ENCODE results near the gene WHRN.

Gene WHRN

GRCh38 chr9:114405294-114406034, 99.8 kb downstream of the WHRN start:
- in situ Hi-C loops (cut with MboI; ENCODE audit: low sequenced_read_pairs), result loop anchor here (25.0 kb wide), 2 partner anchors 257 to 507 kb away; partner anchors contain the start of gene TEX53

- in situ Hi-C loops (cut with MboI; ENCODE audit: low sequenced_read_pairs), result loop anchor here (25.0 kb wide), 2 partner anchors 258 to 508 kb away; partner anchors contain the start of gene TEX53
These were observed 100.7 kb downstream of the WHRN start for GRCh38 chr9:114404531-114404930.

GRCh38 chr9:114403153-114403756, 102.0 kb downstream of the WHRN start:
- in situ Hi-C loops (cut with MboI; ENCODE audit: low sequenced_read_pairs), result loop anchor here (25.0 kb wide), 2 partner anchors 259 to 509 kb away; partner anchors contain the start of gene TEX53

- in situ Hi-C loops (cut with MboI; ENCODE audit: low sequenced_read_pairs), result loop anchor here (25.0 kb wide), 2 partner anchors 261 to 511 kb away; partner anchors contain the start of gene TEX53
These were observed 103.9 kb downstream of the WHRN start for GRCh38 chr9:114401344-114401743.

- in situ Hi-C loops (cut with MboI; ENCODE audit: low sequenced_read_pairs), result loop anchor here (25.0 kb wide), 2 partner anchors 262 to 512 kb away; partner anchors contain the start of gene TEX53
These were observed 104.5 kb downstream of the WHRN start for GRCh38 chr9:114400772-114401171.

- in situ Hi-C loops (cut with MboI; ENCODE audit: low sequenced_read_pairs), result loop anchor here (25.0 kb wide), 2 partner anchors 262 to 512 kb away; partner anchors contain the start of gene TEX53
These were observed 105.1 kb downstream of the WHRN start for GRCh38 chr9:114400219-114400618.

GRCh38 chr9:114399381-114399780, 105.9 kb downstream of the WHRN start:
- in situ Hi-C loops (cut with MboI; ENCODE audit: low sequenced_read_pairs), result no loop called here

GRCh38 chr9:114397848-114398605, 107.2 kb downstream of the WHRN start:
- in situ Hi-C loops (cut with MboI; ENCODE audit: low sequenced_read_pairs), result no loop called here

- in situ Hi-C loops (cut with MboI; ENCODE audit: low sequenced_read_pairs), result no loop called here
These were observed 107.9 kb downstream of the WHRN start for GRCh38 chr9:114397219-114397847.

GRCh38 chr9:114396558-114397218, 108.6 kb downstream of the WHRN start:
- in situ Hi-C loops (cut with MboI; ENCODE audit: low sequenced_read_pairs), result no loop called here

GRCh38 chr9:114395768-114396167, 109.5 kb downstream of the WHRN start:
- in situ Hi-C loops (cut with MboI; ENCODE audit: low sequenced_read_pairs), result no loop called here

GRCh38 chr9:114395334-114395617, 110.0 kb downstream of the WHRN start:
- in situ Hi-C loops (cut with MboI; ENCODE audit: low sequenced_read_pairs), result no loop called here

- in situ Hi-C loops (cut with MboI; ENCODE audit: low sequenced_read_pairs), result no loop called here
These were observed 110.5 kb downstream of the WHRN start for GRCh38 chr9:114394523-114395333.

- in situ Hi-C loops (cut with MboI; ENCODE audit: low sequenced_read_pairs), result no loop called here
These were observed 112.5 kb downstream of the WHRN start for GRCh38 chr9:114392749-114393112.

GRCh38 chr9:114390952-114391351, 114.3 kb downstream of the WHRN start:
- in situ Hi-C loops (cut with MboI; ENCODE audit: low sequenced_read_pairs), result no loop called here

- in situ Hi-C loops (cut with MboI; ENCODE audit: low sequenced_read_pairs), result no loop called here
These were observed 115.5 kb downstream of the WHRN start for GRCh38 chr9:114389612-114390368.

- in situ Hi-C loops (cut with MboI; ENCODE audit: low sequenced_read_pairs), result no loop called here
These were observed 116.4 kb downstream of the WHRN start for GRCh38 chr9:114388764-114389375.

GRCh38 chr9:114388357-114388682, 117.0 kb downstream of the WHRN start:
- in situ Hi-C loops (cut with MboI; ENCODE audit: low sequenced_read_pairs), result no loop called here

All from HL-60/S4 treated with retinoic acid at 250 ng/mL for 4 days and 3 days (cell line).